ENCODE measurements around the gene LCLAT1.

DNA sequence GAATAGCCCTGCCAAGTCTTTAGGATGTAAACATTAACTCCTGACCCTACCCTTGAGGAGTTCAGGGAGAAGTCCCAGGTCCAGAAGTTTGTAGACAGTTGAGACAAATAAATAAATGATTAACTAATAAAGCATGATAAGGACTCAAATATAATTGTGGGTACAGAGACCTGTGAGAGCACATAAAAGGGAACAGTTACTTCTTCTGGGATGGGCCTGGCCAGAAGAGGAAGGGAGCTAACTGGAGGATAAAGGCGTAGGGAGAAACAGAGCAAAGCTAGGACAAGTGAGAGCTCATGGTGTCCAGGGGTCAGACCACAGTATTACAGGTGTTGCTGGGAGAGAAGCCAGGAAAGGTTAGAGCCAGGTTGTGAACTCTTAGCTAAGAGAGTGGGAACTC is 3.0 kb downstream of the LCLAT1 start:
- TF ChIP-seq CTCF (IDR thresholded peaks at IDR 0.05) (no peak), EZH2 (IDR thresholded peaks at IDR 0.05; ENCODE audit: borderline replicate concordance, insufficient read depth, low read depth, low read length, poor library complexity, severe bottlenecking) (no peak)

All from B cell (primary cell).